HG03060 (cell line): ENCODE measurements around the gene CSTF1.
A peak's percentile ranks its signal among the peaks of the same experiment; 100 is the strongest.

Experiments
- ATAC-seq: cut with Tn5 transposase; IDR thresholded peaks from one replicate; pipeline ENCODE4 v1.9.1; 2021; ENCODE audit warnings: low read depth, moderate number of reproducible peaks; ENCODE audit not compliant: unreplicated experiment

CSTF1 gene

DNA sequence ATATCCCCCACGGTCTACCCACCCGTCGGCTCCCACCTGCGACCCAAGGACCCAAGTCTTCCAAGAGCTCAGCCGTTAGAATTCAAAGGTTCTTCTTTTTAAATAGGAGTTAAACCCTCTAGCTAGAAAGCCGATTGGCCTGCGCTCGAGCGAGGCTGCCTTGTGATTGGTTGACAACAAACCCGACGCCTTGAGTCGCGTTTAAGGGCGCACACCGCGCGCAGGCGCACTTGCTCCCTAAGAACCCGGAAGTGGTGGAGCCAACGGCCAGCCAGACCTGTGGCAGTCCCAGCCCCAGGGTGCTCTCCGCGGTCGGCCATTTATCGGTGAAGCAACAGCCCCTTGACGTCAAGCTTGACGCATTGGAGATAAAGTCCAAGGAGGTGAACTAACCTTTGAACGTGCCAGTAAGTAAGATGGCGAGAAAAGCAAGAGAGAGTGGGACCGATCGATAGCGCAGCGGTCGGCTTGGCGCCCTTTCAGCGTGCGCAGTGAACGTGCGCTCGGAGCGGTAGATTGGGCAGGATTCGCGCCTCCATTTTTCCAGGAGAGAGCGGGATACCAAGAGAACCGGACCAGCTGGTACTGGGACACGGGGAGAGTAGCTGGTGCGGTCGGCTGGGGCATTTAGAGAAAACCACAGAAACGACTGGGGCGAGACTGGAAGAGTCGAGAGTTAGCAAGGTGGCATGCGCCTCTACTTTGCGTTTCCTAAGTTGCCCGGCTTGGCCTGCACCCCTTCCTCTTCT, at the start of gene CSTF1, which contains the start of gene AURKA:
Gene CSTF1 (plus strand): TSS at position 514 of the 749 bp plus-strand sequence. CDS start 2,908 bp downstream, outside the sequence.
Gene AURKA (minus strand): TSS at position 84 of the 749 bp plus-strand sequence. CDS start 4,018 bp downstream, outside the sequence.
- ATAC-seq, result peak; percentile 90

DNA sequence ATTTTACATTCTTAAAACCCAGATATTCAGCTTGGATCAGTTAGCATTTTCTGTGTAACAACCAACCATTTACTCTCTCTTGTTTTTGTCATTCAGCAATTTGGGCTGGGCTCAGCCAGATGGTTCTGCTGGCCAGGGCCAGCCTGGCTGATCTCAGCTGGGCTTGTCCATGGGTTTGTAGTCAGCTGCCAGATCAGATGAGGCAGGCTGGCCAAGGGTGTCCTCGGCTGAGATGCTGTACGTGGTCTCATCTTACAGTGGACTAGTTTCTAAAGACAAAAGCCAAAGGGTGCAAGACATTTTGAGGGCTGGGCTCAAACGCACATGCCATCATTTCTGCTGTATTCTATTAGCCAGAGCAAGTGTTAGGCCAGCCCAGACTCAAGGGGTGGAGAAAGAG, 49.7 kb upstream of the CSTF1 start:
- ATAC-seq, result no peak

DNA sequence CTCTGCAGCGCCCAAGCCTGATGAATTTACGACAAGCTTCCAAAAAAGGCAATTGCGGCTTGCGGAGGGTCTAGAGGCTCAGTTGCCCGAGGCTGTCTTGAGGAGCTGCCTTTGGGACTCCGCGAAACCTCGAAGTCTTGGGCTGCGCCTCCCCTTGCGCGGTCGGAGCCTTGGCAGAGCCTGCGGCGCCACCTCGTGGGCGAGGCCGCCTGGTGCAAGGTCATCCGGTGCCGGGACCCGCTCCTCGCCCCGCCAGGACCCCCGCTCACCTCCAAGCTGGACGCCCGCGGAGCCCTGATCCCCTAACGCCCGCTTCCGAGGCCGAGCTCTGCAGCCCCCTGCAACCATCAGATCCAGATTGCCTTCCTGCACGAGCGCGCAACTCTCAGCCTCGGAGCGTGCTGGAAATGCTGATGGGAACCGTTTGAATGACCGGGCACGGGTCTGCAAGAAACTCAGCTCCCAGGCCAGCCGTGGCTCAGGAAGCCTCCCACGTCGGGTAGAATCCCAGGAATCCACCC, 48.5 kb upstream of the CSTF1 start:
- ATAC-seq, result no peak

DNA sequence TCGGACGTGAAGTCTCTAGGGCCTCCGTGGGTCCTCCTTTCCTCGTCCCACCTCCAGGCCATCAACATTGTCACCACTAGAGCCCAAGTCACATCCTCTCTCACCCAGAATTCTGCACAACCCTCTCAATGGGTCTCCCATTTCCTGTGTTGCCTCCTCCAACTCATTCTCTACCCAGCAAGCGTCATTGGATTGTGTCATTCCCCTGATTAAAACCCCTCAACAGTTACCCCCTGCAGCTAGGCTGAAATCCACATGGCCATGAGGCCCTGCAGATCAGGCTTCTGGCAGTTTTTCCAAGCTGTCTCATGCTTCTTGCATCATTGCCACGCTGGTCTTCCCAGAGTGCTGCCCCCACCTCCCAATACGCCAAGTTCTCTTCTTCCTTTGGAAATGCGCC, 46.5 kb upstream of the CSTF1 start:
- no peak for ATAC-seq

DNA sequence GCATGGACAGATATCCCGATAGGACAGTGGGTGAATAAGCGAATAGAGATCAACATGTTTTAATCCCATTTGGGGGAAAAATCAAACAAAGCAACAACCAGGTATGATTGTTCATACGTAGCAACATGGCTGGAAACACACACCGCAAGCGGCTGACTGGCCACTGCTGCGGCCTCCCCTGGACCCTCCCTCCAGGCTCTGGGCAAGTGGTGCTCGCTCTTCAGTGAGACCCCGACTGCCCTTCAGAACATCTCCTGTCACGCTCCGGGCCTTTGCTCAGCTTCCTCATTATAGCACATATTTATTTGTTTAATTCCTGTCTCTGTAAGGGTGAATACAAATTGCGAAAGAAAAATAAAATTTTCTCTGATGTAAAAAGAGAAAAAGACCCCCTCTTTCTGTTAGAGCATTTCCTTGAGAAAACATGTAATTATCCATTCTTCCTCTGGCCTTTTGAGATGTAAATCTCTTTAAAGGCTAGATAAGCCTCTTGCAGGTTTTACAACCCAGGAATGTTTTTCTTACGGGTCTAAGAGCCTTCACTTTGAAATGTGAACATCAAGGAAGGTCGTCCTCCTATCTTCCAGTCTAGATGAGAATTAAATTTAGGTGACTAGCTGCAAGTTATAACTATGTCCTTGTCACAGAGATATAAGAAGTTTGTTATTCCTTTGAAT, 44.7 kb upstream of the CSTF1 start:
- ATAC-seq, result no peak

DNA sequence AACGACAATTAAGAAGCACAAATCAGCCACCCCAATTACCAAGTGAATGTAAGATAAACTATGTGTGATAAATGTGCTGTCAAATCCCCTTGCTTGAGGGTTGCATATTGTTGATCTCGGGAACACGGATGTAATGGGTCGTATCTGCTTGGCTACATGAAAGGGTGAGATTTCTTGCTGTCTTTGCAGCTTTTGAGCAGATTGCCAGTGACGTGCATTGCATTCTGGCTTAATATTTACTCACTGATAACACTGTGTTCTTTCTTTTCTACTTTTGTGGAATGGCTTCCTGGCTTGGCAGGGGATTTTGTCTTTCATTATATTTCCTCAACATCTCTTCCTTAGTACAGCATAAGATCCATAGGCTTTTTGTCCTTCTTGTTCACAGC, 44.1 kb upstream of the CSTF1 start:
- ATAC-seq, result no peak

DNA sequence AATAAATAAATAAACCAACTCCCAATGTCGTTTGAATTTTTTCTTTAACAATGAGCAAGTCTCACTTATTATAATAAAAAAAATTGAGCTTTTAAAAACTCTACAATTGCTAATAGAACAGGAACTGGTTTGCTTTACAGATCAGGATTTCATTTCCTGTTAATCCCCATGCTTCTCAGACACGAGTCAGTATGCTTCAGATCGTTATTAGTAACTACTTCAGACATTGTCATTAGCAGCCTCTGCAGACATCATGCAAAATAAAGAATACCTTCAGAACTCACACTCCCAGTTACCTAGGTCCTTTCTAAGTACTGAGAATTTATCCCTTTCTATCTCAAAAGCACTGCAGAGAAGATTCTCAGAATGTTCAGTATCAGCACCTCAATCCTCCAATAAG, 43.7 kb upstream of the CSTF1 start:
- no peak for ATAC-seq

DNA sequence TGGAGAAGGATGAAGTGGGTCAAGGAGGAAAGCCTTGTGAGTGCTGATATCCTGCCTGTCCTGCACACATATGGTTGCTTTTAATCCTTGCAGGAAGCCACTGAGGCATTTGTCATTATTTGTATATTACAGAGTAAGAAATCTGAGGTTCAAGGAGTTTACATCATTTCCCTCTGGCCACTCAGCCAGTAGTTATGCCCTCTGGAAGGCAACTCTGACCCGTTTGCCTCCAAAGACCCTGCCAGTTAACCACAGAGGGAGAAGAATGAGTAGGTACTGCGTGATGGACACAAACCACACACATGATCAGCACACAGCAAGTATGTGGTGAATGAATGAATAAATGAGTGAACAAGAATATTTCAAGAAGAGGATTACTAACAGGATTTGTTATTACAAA, 41.6 kb upstream of the CSTF1 start:
- no peak for ATAC-seq

DNA sequence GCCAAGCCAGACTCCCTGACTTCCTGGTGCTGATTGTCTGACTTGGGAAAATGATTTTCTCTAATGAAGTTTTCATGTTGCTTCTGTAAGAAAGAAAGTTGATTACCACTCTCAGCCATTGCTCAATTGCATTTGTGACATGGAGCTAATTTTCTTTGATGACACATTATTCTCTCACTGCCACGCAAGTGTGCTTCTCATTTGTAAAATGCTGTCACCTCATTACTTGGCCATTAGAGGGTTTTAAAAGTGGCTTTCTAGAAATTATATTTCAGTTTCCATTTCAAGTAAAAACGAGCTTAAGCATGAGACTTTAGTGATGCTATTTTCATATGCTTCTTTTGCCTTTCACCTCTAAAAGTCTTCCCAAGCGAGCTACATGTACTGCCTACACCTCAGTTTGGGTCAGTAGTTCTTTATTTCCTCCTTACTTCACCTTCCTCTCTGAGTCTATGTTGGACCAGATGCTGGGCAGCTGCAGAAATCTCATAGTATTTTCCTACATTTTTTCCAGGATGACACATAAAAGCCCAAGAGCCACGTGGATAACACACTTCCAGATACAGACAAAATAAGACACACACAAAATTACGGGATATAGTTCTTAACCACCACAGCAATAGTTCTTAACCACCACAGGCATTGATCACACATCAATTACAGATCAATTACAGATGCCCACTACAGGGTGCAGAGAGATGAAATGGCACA, 39.9 kb upstream of the CSTF1 start:
- no peak for ATAC-seq

DNA sequence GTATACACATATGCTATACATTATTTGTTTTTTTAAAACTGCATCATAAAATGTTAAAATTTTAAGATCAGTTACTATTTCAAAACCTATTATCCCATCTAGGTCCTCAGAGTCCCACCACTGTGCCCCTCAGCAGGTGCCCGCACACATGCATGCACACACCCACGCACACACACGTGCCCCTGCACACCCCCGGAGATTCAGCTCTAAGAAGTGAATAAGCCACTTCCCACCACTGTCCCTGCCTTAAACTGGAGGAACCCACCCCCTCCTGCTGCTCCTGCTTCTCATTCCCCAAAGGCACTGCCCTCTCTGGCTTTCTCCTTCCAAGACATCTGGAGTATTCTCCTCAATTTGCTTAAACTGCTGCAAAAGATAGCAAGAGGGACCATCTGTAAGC, 39.1 kb upstream of the CSTF1 start:
- ATAC-seq, result no peak

DNA sequence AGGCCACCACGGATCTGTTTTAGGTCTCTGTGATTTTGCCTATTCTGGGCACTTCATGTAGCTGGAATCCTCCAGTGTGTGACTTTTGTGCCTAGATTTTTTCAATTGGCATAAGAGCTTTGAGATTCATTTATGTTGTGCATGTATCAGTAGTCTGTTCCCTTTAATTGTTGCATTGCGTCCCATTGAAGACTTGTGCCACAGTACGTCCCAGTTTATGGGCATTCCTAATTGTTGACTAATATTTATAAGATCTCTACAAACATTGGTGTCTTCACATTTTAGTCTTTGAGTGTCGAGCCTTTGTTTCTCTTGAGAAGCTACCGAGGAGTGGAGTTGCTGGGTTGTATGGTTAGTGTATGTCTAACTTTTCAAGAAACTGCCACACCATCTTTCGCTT, 34.4 kb upstream of the CSTF1 start:
- ATAC-seq, result no peak

DNA sequence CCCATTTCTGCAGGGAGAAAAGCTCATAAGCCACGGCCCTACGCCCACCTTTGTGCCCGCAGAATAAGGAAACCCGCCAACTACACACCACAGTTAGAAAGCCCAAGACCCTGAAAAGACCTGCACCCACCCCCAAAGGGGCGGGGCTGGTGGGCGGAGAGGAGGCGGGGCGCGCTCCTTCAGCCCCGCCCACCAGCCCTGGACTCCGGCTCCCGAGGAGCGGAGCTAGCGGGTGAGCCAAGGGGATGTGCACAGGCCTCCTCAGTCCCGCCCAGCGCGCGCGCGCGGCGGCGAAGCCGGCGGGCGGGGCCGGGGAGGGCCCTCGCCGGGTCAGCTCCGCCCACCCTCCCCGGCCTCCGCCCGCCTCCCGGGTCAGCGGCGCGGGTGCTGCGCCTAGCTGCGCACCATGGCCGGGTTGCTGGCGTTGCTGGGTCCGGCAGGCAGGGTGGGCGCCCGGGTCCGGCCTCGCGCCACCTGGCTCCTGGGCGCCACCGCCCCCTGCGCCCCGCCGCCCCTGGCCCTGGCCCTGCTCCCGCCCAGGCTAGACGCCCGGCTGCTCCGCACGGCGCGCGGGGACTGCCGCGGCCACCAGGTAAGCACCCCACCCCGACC, 33.7 kb upstream of the CSTF1 start, which contains the start of gene FAM210B:
Gene FAM210B (plus strand): TSS at position 375 of the 612 bp plus-strand sequence. CDS start 32 bp downstream, at position 407.
- ATAC-seq, result peak; percentile 62

DNA sequence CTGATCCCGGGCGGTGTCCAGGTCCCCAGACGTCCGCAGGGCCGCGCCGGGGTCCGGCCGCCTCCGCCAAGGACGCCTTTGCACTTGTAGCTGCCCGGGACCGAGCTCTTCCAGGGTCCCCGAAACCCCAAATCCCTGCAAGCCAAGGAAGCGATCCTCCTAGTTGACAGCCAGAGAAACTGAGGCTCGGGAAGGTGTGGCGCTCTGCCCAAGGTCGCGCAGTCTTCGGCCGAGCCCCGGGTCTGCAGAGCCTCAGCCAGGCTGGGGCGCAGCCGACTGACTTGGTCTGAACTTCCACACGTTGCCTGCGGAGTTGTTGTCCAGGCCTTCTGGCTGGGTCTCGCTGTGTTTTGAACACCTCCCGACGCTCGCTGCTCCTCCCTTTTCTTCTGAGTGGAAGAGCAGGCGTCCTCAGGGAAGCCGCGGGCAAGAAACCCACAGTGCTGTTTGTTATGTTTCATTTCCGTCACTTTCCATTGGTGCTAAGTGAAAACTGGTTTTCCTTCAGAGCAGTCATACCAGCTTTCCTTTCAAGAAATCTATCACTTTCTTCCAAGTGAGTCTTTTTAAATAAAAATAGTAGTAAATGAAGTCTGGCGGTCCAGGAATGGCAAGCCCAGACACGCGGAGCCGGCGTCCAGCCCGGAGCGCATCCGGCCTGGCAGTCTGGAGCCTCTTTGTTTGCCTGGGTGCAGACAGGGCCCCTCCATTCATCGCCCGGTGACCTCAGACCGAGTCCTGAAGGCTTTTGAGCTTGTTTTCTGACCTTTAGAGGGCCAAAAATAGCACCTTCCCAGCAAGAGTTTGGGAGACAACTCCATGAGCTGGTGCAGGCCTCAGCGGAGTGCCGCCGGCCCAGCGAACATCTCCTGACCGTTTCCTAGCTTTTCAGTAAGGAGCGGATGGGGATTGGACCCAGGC, 33.0 kb upstream of the CSTF1 start:
- no peak for ATAC-seq

DNA sequence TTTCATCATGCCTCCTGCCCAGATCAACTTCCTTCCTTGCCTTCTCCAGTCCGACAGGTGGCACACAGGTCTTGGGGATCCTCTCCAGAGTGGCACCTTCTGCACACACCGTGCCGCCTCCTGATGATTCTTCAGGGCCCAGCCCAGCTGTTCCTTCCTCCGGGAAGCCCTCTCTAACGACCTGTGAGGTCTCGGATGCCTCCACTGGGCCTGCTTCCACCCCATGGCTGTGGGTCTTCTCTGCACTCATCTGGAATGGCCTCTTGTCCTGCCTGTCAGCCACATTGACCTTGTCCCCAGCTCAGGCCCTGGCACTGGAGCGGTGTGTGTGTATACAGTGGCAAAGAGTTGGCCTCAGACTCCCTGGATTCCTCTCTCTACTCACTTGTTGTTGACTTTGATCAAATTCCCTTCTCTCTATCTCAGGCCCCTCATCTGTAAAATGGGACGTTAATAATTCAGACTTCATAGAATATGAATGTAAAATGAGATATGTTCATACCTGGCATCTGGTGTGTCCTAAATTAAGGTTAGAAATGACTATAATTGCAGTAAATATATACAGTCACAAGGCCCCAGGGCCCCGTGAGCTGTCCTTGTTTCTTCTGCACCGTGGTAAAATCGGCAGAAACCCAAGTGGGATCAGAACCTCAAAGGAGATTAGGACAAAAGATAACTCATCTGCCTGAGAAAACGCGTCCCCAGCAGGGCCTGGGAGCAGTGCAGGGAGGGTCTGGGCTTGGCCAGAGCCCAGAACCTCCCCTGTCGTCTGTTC, 32.1 kb upstream of the CSTF1 start:
- no peak for ATAC-seq

DNA sequence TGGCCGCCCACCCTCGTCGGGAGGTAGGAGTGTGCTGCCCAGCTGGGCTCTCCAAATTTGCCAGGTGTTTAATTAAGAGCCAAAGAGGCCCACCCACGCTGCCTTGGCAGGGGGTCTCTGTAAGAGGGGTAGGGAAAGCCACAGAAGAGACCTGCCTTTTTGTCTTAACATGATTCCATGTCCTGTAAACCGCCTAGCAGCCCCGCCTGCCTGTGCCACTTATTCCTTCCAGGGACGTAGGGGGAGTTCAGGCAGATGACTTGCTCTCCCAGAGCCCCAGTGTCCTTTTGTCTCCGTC, 31.6 kb upstream of the CSTF1 start:
- no peak for ATAC-seq

DNA sequence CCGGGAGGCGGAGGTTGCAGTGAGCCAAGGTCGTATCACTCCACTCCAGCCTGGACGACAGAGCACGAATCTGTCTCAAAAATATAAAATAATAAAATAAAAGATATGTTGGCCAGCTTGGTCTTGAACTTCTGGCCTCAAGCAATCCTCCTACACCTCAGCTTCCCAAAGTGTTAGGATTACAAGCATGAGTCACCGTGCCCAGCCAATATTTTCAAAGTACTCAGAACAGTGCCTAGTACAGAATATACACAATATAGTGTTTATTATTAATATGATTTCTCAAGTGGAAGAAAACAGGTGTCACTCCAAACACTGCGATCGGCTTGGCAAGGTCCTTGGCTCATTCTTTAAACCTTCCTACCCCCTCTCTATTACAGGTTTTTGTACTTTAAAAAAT, 30.5 kb upstream of the CSTF1 start:
- no peak for ATAC-seq

DNA sequence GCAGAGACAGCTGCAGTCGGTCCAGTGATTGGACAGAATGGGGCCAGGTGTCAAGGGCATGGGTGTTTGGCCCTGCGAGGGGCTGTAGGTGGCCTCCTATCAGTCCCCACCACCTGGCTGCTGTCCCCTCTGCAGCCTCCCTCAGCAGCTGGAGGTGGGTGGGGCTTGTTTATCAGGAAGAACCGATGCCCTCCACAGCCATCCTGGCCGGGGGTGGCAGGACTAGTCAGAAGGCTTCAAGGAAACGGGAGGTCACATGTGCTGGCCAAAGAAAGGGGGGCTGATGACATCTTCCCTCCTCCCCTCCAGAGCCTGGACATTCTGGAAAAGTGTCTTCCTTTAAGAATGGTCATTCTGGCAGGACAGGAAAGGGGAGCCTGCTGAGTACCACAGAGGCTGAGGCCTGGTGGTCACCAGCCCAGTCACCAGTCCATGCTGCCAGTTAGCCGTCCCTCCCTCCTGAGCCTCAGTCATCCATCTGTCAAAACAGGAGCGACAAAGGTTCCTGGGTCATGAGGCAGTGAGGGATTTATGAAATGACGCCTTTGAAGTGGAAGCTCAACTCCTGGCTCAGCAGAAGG, 29.5 kb upstream of the CSTF1 start:
- no peak for ATAC-seq

DNA sequence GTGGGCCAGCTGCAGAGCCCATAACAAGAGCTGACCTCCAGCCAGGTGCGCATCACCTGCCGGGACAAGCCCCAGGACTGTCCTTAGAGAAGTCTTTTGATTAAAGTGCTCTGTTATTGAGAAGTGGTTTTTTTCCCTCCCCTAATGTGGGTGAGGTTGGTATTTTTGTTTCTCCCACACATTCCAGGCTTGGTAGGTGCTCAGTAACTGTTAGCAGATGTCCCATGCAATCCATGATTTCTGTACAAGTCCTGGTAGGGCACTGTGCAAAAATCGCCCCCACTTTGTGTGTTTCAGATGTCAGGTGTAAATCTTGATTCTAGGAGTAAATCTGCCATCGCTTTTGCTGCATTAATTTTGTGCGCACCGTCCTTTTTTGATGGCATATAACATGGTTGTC, 29.0 kb upstream of the CSTF1 start:
- no peak for ATAC-seq
